Body of pancreas (tissue), 4 donors: ENCODE data around the gene SPATA33. TPM values are rescaled to one million over a fixed set of nuclear protein-coding genes. Genes with fewer than 3 reads are reported as not detected.
"Not testable (repeated sequence)": the region's sequence is repeated elsewhere in the genome, so short reads cannot be mapped to it uniquely, and the experiment has no call there.

Source experiments
- ATAC-seq: fragments of 150-250 bp; one replicate; pipeline ENCODE4 v1.9.1; 2016
- DNase-seq, 4 donors: peaks; one replicate each; pipeline ENCODE4 v3.0.0-alpha.2; 2019
- H3K27ac ChIP-seq, 4 donors: fragments of 200-600 bp; sonication (generic); 1 replicate in 3 of 4; 2 replicates in 1 of 4; pipeline versions ENCODE4 v1.5.1 to v1.6.1; 2016 to 2019; ENCODE audit warnings: mild to moderate bottlenecking in 1 of 4, mixed read lengths in 1 of 4, moderate library complexity in 1 of 4
- H3K27me3 ChIP-seq, 2 donors: fragments of 200-600 bp; sonication (generic); one replicate each; pipeline ENCODE4 v1.6.0; 2016; ENCODE audit warnings: mild to moderate bottlenecking in 1 of 2
- H3K36me3 ChIP-seq, 2 donors: fragments of 200-600 bp; sonication (generic); replicated peaks in 1 of 2; 2 replicates each; pipeline ENCODE4 v1.5.1; 2016; ENCODE audit warnings: low read depth in 2 of 2; ENCODE audit not compliant: insufficient read depth in 1 of 2
- H3K4me1 ChIP-seq: fragments of 200-600 bp; sonication (generic); one replicate; pipeline ENCODE4 v1.6.0; 2016
- H3K4me3 ChIP-seq, 2 donors: fragments of 200-600 bp; sonication (generic); 1 replicate in 1 of 2; 2 replicates in 1 of 2; pipeline ENCODE4 v1.5.1; 2016 to 2019
- H3K9me3 ChIP-seq, 3 donors: fragments of 200-600 bp; sonication (generic); 1 replicate in 2 of 3; 2 replicates in 1 of 3; pipeline ENCODE4 v1.5.1; 2016
- POLR2A ChIP-seq, 3 donors: fragments of 450-650 bp; IDR thresholded peaks; one replicate each; pipeline ENCODE4 v1.6.1; 2016; ENCODE audit warnings: antibody characterized with exemption in 3 of 3, mild to moderate bottlenecking in 2 of 3
- WGBS, 2 donors: methylation state at CpG; one replicate each; pipeline ENCODE4 v1.1.5; 2017; 5-methylcytosine and 5-hydroxymethylcytosine counted together
- intact Hi-C: fragments of 100-400 bp; cut with DNase I; formaldehyde crosslinking; loops from one replicate; pipeline ENCODE4 v1.15.1; 2023
- total RNA-seq, 2 donors: library from RNA; depleted of rRNA; stranded (reverse); fragments of >200 nt; gene quantifications; one replicate each; pipeline ENCODE4 v1.1.0, GENCODE V29; 2016
- TF ChIP-seq, protein P1 (sequence below), 7 experiments: fragments of 450-650 bp in 4 of 7; fragments of 200-600 bp in 3 of 7; sonication (generic) in 3 of 7; IDR thresholded peaks; one replicate each; pipeline ENCODE4 v1.5.1; 2016 to 2019; ENCODE audit warnings: antibody characterized with exemption in 7 of 7

Gene SPATA33
- total RNA-seq, 2 donors from 2014 or later: 3.6 to 7.9 TPM

DNA sequence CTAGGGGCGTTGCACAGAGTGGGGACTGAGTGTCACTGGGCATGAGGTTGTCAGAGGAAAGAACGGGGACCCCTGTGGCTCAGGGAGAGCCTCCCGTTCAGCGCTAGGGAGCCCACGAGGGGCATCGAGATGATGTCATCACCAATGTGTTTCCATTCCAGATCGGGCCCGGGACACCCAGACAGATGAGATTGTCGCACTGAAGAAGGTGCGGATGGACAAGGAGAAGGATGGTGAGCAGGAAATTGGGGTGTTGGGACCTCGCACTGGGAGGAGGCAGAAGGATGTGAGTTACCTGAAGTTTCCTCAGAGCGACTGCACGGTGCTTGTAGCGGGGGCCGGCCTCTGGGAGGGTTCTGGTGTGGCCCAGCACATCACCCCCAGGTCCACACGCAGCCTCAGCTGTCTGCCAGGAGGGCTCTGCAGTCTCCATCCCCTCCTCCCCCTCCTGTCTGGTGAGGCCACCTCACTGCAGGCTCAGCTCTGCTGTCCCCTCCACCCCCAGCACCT, 32.8 kb downstream of the SPATA33 start:
- WGBS, 2 donors: 87 to 93% methylated on average over 15 of the region's 16 CpGs
- H3K9me3 ChIP-seq: no peaks in the 10 kb centered on the region
- intact Hi-C loops: no loop called here

DNA sequence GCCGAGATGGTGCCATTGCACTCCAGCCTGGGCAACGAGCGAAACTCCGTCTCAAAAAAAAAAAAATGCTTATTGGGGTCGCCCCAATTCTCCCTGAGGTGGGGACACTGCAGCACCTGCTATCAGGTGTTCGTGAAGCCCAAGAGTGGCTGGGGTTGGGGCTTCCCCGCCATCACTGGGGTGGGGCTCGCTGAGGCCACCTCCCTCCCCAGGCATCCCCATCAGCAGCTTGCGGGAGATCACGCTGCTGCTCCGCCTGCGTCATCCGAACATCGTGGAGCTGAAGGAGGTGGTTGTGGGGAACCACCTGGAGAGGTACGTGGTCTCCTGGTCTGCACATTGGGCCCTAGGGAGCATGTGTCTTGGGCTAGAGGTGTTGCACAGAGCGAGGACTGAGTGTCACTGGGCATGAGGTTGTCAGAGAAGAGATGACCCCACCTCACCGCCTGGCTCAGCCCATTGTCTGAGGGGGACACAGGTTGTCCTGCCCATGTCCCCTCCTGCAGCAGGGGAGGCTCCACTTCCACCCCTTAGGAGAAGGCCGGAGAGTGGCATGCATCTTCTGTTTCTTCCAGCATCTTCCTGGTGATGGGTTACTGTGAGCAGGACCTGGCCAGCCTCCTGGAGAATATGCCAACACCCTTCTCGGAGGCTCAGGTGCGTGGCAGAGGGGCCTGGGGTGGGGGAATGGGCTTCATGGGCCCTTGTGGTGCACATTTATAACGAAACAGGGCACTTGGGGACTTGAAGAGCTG, 33.8 kb downstream of the SPATA33 start:
- intact Hi-C loops: no loop called here
- Histone ChIP-seq H3K36me3 (peaks cover 9 to 27% of the 10 kb centered on the region in 2 donors), H3K4me3 (no peak overlapping the region), H3K27ac (no peak overlapping the region), H3K9me3 (no peaks in the 10 kb centered on the region), H3K4me1 (peaks cover 23% of the 10 kb centered on the region), H3K27me3 (no peaks in the 10 kb centered on the region)
- WGBS, 2 donors: 90 to 98% methylated on average over 16 to 19 of the region's 21 CpGs
- DNase-seq (no peak), ATAC-seq (no peak)
- TF ChIP-seq, protein P1, sequence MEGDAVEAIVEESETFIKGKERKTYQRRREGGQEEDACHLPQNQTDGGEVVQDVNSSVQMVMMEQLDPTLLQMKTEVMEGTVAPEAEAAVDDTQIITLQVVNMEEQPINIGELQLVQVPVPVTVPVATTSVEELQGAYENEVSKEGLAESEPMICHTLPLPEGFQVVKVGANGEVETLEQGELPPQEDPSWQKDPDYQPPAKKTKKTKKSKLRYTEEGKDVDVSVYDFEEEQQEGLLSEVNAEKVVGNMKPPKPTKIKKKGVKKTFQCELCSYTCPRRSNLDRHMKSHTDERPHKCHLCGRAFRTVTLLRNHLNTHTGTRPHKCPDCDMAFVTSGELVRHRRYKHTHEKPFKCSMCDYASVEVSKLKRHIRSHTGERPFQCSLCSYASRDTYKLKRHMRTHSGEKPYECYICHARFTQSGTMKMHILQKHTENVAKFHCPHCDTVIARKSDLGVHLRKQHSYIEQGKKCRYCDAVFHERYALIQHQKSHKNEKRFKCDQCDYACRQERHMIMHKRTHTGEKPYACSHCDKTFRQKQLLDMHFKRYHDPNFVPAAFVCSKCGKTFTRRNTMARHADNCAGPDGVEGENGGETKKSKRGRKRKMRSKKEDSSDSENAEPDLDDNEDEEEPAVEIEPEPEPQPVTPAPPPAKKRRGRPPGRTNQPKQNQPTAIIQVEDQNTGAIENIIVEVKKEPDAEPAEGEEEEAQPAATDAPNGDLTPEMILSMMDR (IDR thresholded peaks at IDR 0.05): no peak
- TF ChIP-seq POLR2A (IDR thresholded peaks at IDR 0.05): no peak

More for the DNA sequence above, 32.8 kb downstream of the SPATA33 start:
- no peak overlapping the region for H3K4me3 ChIP-seq
- DNase-seq (no peak), ATAC-seq (no peak)
- H3K27ac ChIP-seq: no peak overlapping the region
- peaks cover 23% of the 10 kb centered on the region for H3K4me1 ChIP-seq
- peaks cover 9 to 26% of the 10 kb centered on the region in 2 donors for H3K36me3 ChIP-seq
- H3K27me3 ChIP-seq: no peaks in the 10 kb centered on the region
- TF ChIP-seq POLR2A (IDR thresholded peaks at IDR 0.05): no peak
- TF ChIP-seq, protein P1 (IDR thresholded peaks at IDR 0.05): no peak

DNA sequence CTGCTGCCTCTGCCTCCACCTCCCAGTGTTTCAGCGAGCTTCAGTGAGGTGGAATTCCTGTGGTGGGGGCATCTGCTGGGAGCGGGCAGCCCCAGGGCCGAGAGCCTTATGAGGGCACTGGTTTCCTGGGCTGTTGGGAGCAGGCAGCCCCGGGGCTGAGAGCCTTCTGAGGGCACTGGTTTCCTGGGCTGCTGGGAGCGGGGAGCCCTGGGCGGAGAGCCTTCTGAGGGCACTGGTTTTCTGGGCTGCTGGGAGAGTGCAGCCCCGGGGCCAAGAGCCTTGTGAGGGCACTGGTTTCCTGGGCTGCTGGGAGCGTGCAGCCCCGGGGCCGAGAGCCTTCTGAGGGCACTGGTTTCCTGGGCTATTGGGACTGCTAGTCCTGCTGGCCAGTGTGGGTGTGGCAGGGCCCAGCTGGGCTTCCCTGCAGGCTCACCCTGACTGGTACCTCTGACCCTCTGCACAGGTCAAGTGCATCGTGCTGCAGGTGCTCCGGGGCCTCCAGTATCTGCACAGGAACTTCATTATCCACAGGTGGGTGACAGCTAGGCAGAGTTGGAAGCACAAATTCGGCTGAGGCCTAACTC, 34.4 kb downstream of the SPATA33 start:
- Histone ChIP-seq H3K36me3 (peaks cover 9 to 27% of the 10 kb centered on the region in 2 donors), H3K4me3 (no peak overlapping the region), H3K9me3 (no peaks in the 10 kb centered on the region), H3K27ac (no peak overlapping the region), H3K27me3 (no peaks in the 10 kb centered on the region), H3K4me1 (peaks cover 22% of the 10 kb centered on the region)
- TF ChIP-seq, protein P1 (IDR thresholded peaks at IDR 0.05): no peak
- no peak for TF ChIP-seq POLR2A (IDR thresholded peaks at IDR 0.05)
- no peak for ATAC-seq
- intact Hi-C loops: no loop called here
- DNase-seq: no peak
- WGBS, 2 donors: 93% methylated on average over 3 to 13 of the region's 13 CpGs

DNA sequence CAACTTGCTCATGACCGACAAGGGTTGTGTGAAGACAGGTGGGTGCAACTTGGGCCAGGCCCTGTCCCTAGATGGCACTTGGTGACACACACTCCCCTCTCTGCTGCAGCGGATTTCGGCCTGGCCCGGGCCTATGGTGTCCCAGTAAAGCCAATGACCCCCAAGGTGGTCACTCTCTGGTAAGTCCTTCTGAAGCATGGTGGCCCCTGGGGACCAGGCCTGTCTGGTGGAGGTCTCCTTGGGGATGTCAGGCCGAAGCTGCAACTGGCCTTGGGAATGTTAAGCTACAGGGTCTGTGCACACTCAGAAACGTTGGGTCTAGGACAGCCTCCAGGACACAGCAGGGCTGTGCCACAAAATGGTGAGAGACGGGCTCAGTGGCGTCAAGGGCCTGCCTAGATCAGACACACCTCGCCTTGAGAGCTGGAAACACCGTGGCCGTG, 35.7 kb downstream of the SPATA33 start:
- intact Hi-C loops: no loop called here
- no peak for TF ChIP-seq POLR2A (IDR thresholded peaks at IDR 0.05)
- Histone ChIP-seq H3K4me1 (peaks cover 10% of the 10 kb centered on the region), H3K4me3 (no peak overlapping the region), H3K27me3 (no peaks in the 10 kb centered on the region), H3K36me3 (peaks cover 9 to 27% of the 10 kb centered on the region in 2 donors), H3K9me3 (no peaks in the 10 kb centered on the region), H3K27ac (no peak overlapping the region)
- DNase-seq: no peak
- ATAC-seq: no peak
- 90 to 100% methylated on average over 3 to 11 of the region's 11 CpGs for WGBS, 2 donors

DNA sequence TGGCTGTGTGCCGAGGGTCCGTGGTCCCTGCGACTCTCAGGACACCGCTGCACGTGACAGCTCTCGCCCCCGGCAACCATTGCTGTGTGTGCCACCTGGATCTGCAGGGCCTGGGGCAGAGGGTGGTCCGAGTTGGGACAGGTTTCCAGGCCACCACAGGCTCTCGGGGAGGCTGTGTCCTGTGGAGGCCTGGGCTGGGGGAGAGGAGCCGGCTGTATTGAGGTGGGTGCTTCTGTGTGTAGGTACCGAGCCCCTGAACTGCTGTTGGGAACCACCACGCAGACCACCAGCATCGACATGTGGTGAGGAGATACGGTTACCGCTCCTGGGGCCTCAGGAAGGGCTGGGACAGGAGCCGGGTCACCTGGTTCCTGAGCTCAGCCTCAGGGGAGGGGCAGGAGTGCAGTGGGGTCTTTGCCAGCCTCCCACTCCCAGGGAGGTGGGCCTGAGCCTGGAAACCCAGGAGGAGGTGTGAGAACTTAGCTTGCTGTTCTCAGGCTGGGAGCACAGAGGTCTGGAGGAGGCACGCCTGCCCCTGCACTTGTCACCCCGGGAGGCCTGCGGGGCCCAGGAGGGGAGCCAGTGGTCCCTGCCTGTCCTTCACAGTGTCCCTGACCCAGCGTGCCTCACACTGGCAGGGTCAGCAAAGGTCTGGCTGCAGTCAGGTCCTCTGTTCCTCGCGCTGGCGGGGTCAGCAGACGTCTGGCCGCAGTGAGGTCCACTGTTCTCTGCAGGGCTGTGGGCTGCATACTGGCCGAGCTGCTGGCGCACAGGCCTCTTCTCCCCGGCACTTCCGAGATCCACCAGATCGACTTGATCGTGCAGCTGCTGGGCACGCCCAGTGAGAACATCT, 36.5 kb downstream of the SPATA33 start:
- no peak overlapping the region for H3K27ac ChIP-seq
- peaks cover 2% of the 10 kb centered on the region for H3K4me1 ChIP-seq
- TF ChIP-seq, protein P1 (IDR thresholded peaks at IDR 0.05): no peak
- TF ChIP-seq POLR2A (IDR thresholded peaks at IDR 0.05): no peak
- intact Hi-C loops: no loop called here
- no peaks in the 10 kb centered on the region for H3K27me3 ChIP-seq
- 89 to 90% methylated on average over 13 to 29 of the region's 32 CpGs for WGBS, 2 donors
- H3K36me3 ChIP-seq: peaks cover 9 to 27% of the 10 kb centered on the region in 2 donors
- DNase-seq (no peak), ATAC-seq (no peak)
- H3K4me3 ChIP-seq: no peak overlapping the region
- H3K9me3 ChIP-seq: no peaks in the 10 kb centered on the region

DNA sequence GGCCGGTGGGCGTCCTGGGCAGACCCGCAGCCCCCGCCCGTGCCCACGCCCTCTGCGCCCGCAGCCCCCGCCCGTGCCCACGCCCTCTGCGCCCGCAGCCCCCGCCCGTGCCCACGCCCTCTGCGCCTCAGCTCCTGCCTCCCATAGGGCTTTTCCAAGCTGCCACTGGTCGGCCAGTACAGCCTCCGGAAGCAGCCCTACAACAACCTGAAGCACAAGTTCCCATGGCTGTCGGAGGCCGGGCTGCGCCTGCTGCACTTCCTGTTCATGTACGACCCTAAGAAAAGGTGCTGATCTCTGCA, 37.1 kb downstream of the SPATA33 start:
- H3K9me3 ChIP-seq, H3K4me3 ChIP-seq, intact Hi-C loops, H3K27ac ChIP-seq, ATAC-seq, H3K27me3 ChIP-seq, H3K4me1 ChIP-seq, DNase-seq: not testable (repeated sequence)
- H3K36me3 ChIP-seq: peaks cover 9 to 27% of the 10 kb centered on the region in 2 donors
- 92 to 94% methylated on average over 12 to 23 of the region's 23 CpGs for WGBS, 2 donors
